Nephron progenitor cell (in vitro differentiated cells): Measurements from ENCODE around the gene WFDC5.

Source experiments
- DNase-seq: peaks from one replicate; pipeline ENCODE4 v3.0.0; 2021
- H3K27ac Mint-ChIP-seq: 2 replicates; pipeline ENCODE4 v1.8.0; 2021; ENCODE audit warnings: mild to moderate bottlenecking, moderate library complexity, mixed read lengths
- H3K27me3 Mint-ChIP-seq: 2 replicates; pipeline ENCODE4 v1.8.0; 2021; ENCODE audit warnings: mild to moderate bottlenecking, low read depth, mixed read lengths; ENCODE audit not compliant: poor library complexity
- H3K36me3 Mint-ChIP-seq: 2 replicates; pipeline ENCODE4 v1.8.0; 2021; ENCODE audit warnings: low read depth, mixed read lengths
- H3K4me1 Mint-ChIP-seq: 2 replicates; pipeline ENCODE4 v1.8.0; 2021; ENCODE audit warnings: mixed read lengths
- H3K4me3 Mint-ChIP-seq: 2 replicates; pipeline ENCODE4 v1.8.0; 2021; ENCODE audit warnings: mild to moderate bottlenecking, moderate library complexity, mixed read lengths
- H3K9me3 Mint-ChIP-seq: 2 replicates; pipeline ENCODE4 v1.8.0; 2021; ENCODE audit warnings: mild to moderate bottlenecking, moderate library complexity, mixed read lengths
- TF ChIP-seq, protein P1 (sequence below): fragments of 200-600 bp; sonication (generic); IDR thresholded peaks from 2 replicates; pipeline ENCODE4 v1.5.0; 2021; ENCODE audit warnings: antibody characterized with exemption

The WFDC5 gene

DNA sequence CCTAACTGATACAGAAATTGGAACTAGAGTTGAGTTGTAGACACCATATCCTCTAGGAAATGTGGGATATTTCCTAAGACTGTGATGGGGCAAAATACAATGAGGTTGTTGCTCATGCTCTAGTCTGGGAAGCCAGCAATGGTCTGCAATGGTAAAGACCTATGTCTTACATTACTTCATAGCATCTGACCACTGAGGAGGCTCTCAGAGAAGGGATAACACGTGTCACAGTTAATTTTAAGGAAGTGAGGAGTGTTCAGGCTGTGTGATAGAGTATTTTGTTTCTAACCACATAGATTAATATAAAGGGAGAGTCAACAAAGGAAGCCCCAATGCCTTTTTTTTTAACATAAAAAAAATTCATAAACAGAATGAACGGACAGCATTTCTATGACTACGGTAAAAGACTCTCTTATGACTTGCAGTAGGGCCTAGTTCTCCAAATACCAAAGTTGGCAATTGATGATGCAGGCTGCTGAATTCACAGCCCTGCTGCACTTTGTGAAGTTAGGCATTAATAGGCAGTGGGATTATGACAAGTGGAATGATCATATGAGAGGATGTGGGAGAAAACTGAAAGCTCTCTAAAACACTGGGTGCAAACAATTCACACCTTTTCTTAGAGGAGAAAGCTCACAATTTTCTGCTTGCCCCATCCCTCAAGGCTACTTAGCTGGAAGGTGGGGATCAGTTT, 27.7 kb downstream of the WFDC5 start:
- Mint-ChIP-seq H3K27ac (no peak overlapping the region), H3K27me3 (no peaks in the 10 kb centered on the region), H3K9me3 (peaks cover 15% of the 10 kb centered on the region), H3K4me1 (peaks cover 4% of the 10 kb centered on the region), H3K4me3 (no peak overlapping the region), H3K36me3 (peaks cover 26% of the 10 kb centered on the region)
- DNase-seq = no peak
- TF ChIP-seq, protein P1, sequence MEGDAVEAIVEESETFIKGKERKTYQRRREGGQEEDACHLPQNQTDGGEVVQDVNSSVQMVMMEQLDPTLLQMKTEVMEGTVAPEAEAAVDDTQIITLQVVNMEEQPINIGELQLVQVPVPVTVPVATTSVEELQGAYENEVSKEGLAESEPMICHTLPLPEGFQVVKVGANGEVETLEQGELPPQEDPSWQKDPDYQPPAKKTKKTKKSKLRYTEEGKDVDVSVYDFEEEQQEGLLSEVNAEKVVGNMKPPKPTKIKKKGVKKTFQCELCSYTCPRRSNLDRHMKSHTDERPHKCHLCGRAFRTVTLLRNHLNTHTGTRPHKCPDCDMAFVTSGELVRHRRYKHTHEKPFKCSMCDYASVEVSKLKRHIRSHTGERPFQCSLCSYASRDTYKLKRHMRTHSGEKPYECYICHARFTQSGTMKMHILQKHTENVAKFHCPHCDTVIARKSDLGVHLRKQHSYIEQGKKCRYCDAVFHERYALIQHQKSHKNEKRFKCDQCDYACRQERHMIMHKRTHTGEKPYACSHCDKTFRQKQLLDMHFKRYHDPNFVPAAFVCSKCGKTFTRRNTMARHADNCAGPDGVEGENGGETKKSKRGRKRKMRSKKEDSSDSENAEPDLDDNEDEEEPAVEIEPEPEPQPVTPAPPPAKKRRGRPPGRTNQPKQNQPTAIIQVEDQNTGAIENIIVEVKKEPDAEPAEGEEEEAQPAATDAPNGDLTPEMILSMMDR = no peak

DNA sequence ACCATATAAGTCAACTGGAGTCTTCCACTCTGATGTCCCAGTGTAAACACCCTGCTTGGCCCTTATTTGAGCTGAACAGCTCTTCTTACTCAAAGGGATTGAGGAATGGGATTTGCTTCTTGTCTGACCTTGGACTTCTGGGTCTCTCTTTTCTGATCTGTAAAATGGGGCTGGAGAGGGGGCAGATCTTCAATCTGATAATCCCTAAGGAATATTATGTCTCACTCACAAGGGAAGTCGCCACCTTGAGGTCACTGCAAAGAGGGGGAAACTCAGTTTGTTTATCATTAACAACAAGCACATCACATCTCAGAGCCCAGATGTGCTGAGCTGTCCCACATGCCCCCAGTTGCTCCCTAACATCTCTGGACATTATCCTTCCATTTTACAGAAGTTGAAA, 29.1 kb downstream of the WFDC5 start:
- TF ChIP-seq, protein P1 = no peak
- Mint-ChIP-seq H3K4me3 (no peak overlapping the region), H3K27me3 (no peaks in the 10 kb centered on the region), H3K27ac (no peak overlapping the region), H3K36me3 (peaks cover 40% of the 10 kb centered on the region), H3K4me1 (peaks cover 4% of the 10 kb centered on the region), H3K9me3 (peaks cover 24% of the 10 kb centered on the region)
- DNase-seq = no peak

DNA sequence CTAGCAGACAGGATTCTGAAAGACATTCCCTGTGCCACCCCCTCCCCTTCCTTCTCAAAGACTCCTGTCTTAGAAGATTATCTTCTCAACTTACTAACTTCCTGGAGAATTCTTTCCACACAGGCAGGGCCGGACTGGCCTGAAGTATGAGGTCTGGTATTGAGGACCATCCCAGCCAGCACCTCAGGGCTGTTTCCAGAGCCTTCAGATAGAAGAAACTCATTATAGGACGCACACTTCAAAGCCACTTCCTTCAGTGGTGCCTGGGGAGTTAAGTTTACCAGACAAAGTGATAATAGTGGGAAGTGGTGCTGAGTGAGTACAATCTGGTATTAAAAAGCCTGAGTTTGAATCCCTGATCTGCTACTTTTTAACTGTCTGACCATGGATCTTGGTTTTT, 29.7 kb downstream of the WFDC5 start:
- TF ChIP-seq, protein P1 = no peak
- Mint-ChIP-seq H3K27me3 (no peaks in the 10 kb centered on the region), H3K4me3 (no peak overlapping the region), H3K36me3 (peaks cover 45% of the 10 kb centered on the region), H3K9me3 (peaks cover 24% of the 10 kb centered on the region), H3K27ac (peak overlapping the region; percentile 21), H3K4me1 (peaks cover 4% of the 10 kb centered on the region)
- DNase-seq = no peak

DNA sequence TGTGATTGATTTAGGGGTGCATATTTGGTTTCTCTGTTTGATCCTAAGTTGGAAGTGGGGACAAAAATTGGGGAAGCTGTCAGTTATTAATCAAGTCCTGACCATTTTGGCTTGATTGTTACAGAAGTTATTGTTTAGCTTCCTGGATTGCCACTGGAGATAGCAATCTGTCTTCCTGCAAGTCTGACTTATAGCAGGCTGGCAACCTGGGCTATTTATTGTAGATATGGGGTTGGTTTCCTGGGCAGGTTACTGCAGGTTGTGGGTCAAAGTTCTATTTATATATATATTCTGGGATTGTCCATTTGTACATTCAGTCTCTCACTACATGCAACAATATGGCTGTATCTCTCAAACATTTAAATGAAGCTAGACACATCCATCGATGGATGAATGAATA, 31.8 kb downstream of the WFDC5 start:
- H3K4me3 Mint-ChIP-seq = no peak overlapping the region
- H3K9me3 Mint-ChIP-seq = peaks cover 24% of the 10 kb centered on the region
- no peaks in the 10 kb centered on the region for H3K27me3 Mint-ChIP-seq
- no peak overlapping the region for H3K27ac Mint-ChIP-seq
- no peak for DNase-seq
- H3K36me3 Mint-ChIP-seq = peaks cover 61% of the 10 kb centered on the region
- TF ChIP-seq, protein P1 = no peak
- H3K4me1 Mint-ChIP-seq = peaks cover 3% of the 10 kb centered on the region

DNA sequence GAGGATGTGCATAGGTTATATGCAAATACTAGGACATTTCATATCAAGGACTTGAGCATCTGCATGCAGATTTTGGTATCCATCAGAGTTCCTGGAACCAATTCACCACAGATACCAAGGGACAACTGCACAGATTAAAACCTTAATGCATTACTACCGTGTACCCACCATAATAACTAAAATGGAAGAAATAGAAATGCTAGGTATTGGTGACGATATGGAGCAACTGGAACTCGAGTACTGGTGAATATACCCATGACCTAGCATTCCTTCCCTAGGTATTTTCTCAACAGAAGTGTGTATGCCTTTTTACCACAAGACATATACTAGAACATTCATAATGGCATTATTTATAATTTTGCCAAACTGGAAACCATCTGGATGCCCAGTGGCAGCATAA, 32.5 kb downstream of the WFDC5 start:
- H3K27ac Mint-ChIP-seq = no peak overlapping the region
- H3K9me3 Mint-ChIP-seq = peaks cover 24% of the 10 kb centered on the region
- no peaks in the 10 kb centered on the region for H3K27me3 Mint-ChIP-seq
- H3K36me3 Mint-ChIP-seq = peaks cover 63% of the 10 kb centered on the region
- TF ChIP-seq, protein P1 = no peak
- H3K4me3 Mint-ChIP-seq = no peak overlapping the region
- DNase-seq = no peak
- peaks cover 3% of the 10 kb centered on the region for H3K4me1 Mint-ChIP-seq

DNA sequence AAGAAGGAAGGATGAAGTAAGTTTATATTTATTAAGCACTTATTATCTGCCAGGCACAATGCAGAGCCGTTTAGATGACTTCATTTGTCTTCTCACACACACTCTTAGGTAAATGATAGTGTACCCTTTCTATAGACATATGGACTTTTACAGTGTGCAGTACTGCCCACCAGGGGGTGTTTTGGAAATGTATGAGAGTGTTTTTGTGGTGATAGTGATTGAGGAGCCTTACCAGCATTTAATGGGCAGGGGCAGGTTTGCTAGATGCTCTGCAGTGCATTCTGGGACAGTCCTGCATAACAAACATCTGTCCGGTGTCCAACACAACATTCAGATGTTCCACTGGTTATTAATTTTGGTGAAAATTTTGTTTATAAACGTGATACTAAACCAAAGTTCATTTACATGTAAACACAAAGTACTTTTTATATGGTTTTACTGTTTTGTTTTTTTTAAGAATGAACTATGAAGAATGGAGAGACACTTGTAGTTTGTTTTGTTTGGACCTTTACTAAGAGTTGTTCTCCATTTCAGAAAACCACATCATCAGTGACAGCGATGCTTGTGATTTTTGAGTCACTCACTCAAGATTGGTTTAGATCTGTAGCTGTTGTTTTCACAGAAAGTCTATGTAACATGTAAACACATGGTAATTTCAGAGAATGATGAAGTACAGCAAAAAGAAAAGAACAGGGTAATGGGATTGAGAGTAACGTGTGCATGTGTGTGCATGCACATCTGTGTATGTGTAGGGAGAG, 33.9 kb downstream of the WFDC5 start:
- peaks cover 24% of the 10 kb centered on the region for H3K9me3 Mint-ChIP-seq
- TF ChIP-seq, protein P1 = peak; percentile 21
- no peak overlapping the region for H3K4me3 Mint-ChIP-seq
- peaks cover 71% of the 10 kb centered on the region for H3K36me3 Mint-ChIP-seq
- no peak for DNase-seq
- no peaks in the 10 kb centered on the region for H3K27me3 Mint-ChIP-seq
- H3K27ac Mint-ChIP-seq = no peak overlapping the region
- peaks cover 16% of the 10 kb centered on the region for H3K4me1 Mint-ChIP-seq
